BE2C (cell line): ENCODE measurements around the gene ADCY7.

Experiments
- DNase-seq: peaks from one replicate; pipeline ENCODE4 v3.0.0-alpha.2; 2020
- H3K27me3 ChIP-seq: fragments of 250-450 bp; sonication (Bioruptor Pico); 2 replicates; pipeline ENCODE4 v1.5.1; 2020; ENCODE audit warnings: mild to moderate bottlenecking
- H3K36me3 ChIP-seq: fragments of 250-450 bp; sonication (Bioruptor Pico); 2 replicates; pipeline ENCODE4 v1.5.1; 2020; ENCODE audit warnings: mild to moderate bottlenecking
- H3K4me1 ChIP-seq: fragments of 250-450 bp; sonication (Bioruptor Pico); 2 replicates; pipeline ENCODE4 v1.5.1; 2020
- H3K4me3 ChIP-seq: 2 replicates; pipeline ENCODE4 v1.5.1; 2011; ENCODE audit warnings: low read depth, low read length
- H3K9me3 ChIP-seq: fragments of 250-450 bp; sonication (Bioruptor Pico); 2 replicates; pipeline ENCODE4 v1.5.1; 2020
- CTCF ChIP-seq: IDR thresholded peaks from 2 replicates; pipeline ENCODE4 v1.5.1; 2012; ENCODE audit warnings: mild to moderate bottlenecking, low read depth, low read length

The ADCY7 gene

GRCh38 chr16:50260206-50261159 is 5.9 kb upstream of the ADCY7 start:
- H3K4me3 ChIP-seq, result no peak overlapping the region
- DNase-seq, result no peak
- H3K36me3 ChIP-seq, result no peaks in the 10 kb centered on the region
- TF ChIP-seq CTCF, result no peak
- peaks cover 12% of the 10 kb centered on the region for H3K4me1 ChIP-seq
- no peaks in the 10 kb centered on the region; the same call in 1 of the 2 replicates for H3K9me3 ChIP-seq
- no peaks in the 10 kb centered on the region for H3K27me3 ChIP-seq

GRCh38 chr16:50261160-50261706 is 5.1 kb upstream of the ADCY7 start:
- Histone ChIP-seq H3K4me1 (peaks cover 19% of the 10 kb centered on the region), H3K27me3 (no peaks in the 10 kb centered on the region), H3K36me3 (no peaks in the 10 kb centered on the region), H3K4me3 (no peak overlapping the region), H3K9me3 (no peaks in the 10 kb centered on the region; the same call in 1 of the 2 replicates)
- TF ChIP-seq CTCF, result no peak
- no peak for DNase-seq

- no peak for TF ChIP-seq CTCF
- no peak for DNase-seq
- Histone ChIP-seq H3K36me3 (no peaks in the 10 kb centered on the region), H3K4me1 (peaks cover 22% of the 10 kb centered on the region), H3K9me3 (no peaks in the 10 kb centered on the region; the same call in 1 of the 2 replicates), H3K4me3 (no peak overlapping the region), H3K27me3 (no peaks in the 10 kb centered on the region)
Measured at GRCh38 chr16:50261707-50262235, 4.6 kb upstream of the ADCY7 start.

- Histone ChIP-seq H3K36me3 (no peaks in the 10 kb centered on the region), H3K27me3 (no peaks in the 10 kb centered on the region), H3K4me1 (peaks cover 30% of the 10 kb centered on the region), H3K4me3 (no peak overlapping the region), H3K9me3 (no peaks in the 10 kb centered on the region; the same call in 1 of the 2 replicates)
- DNase-seq, result no peak
- TF ChIP-seq CTCF, result no peak
Measured at GRCh38 chr16:50263060-50263909, 3.1 kb upstream of the ADCY7 start.

- no peak for DNase-seq
- Histone ChIP-seq H3K36me3 (no peaks in the 10 kb centered on the region), H3K4me3 (no peak overlapping the region), H3K27me3 (no peaks in the 10 kb centered on the region), H3K4me1 (peaks cover 30% of the 10 kb centered on the region), H3K9me3 (no peaks in the 10 kb centered on the region; the same call in 1 of the 2 replicates)
- no peak for TF ChIP-seq CTCF
Measured at GRCh38 chr16:50263940-50264929, 2.1 kb upstream of the ADCY7 start.
